Central memory CD4-positive, alpha-beta T cell (primary cell): ENCODE results near the gene SPEF1.
A peak's percentile ranks its signal among the peaks of the same experiment; 100 is the strongest.
"Not testable (repeated sequence)": the region's sequence is repeated elsewhere in the genome, so short reads cannot be mapped to it uniquely, and the experiment has no call there.

Experiments used
- DNase-seq: peaks from one replicate; pipeline ENCODE4 v3.0.0; 2022

SPEF1 gene

GRCh38 chr20:3808544-3808943 lies 27.3 kb upstream of the SPEF1 start:
- no peak for DNase-seq

GRCh38 chr20:3804781-3805180 lies 23.5 kb upstream of the SPEF1 start:
- DNase-seq: no peak

GRCh38 chr20:3804254-3804751 lies 23.1 kb upstream of the SPEF1 start:
- no peak for DNase-seq

GRCh38 chr20:3803854-3804253 lies 22.6 kb upstream of the SPEF1 start:
- DNase-seq: no peak

- no peak for DNase-seq
These were observed 22.0 kb upstream of the SPEF1 start for GRCh38 chr20:3803289-3803688.

- no peak for DNase-seq
These were observed 21.4 kb upstream of the SPEF1 start for GRCh38 chr20:3802524-3803239.

- no peak for DNase-seq
These were observed 20.6 kb upstream of the SPEF1 start for GRCh38 chr20:3801846-3802245.

GRCh38 chr20:3801299-3801698 lies 20.1 kb upstream of the SPEF1 start:
- DNase-seq: no peak

- no peak for DNase-seq
These were observed 19.6 kb upstream of the SPEF1 start for GRCh38 chr20:3800878-3801260.

GRCh38 chr20:3800256-3800877 lies 19.1 kb upstream of the SPEF1 start:
- DNase-seq: no peak

GRCh38 chr20:3798908-3799248 lies 17.6 kb upstream of the SPEF1 start:
- no peak for DNase-seq

- DNase-seq: no peak
These were observed 17.1 kb upstream of the SPEF1 start for GRCh38 chr20:3798373-3798768.

GRCh38 chr20:3797592-3798372 lies 16.5 kb upstream of the SPEF1 start:
- peak; percentile 59 for DNase-seq

GRCh38 chr20:3797226-3797545 lies 15.9 kb upstream of the SPEF1 start:
- DNase-seq: no peak

- no peak for DNase-seq
These were observed 15.4 kb upstream of the SPEF1 start for GRCh38 chr20:3796477-3797225.

- peak; percentile 79 for DNase-seq
These were observed 14.5 kb upstream of the SPEF1 start, which contains the start of gene CDC25B for GRCh38 chr20:3795511-3796468. TSS of gene CDC25B (plus strand) at chr20:3796310. CDS start at chr20:3796532, 222 bp downstream.

- no peak for DNase-seq
These were observed 13.6 kb upstream of the SPEF1 start for GRCh38 chr20:3794701-3795420.

- not testable (repeated sequence) for DNase-seq
These were observed 12.9 kb upstream of the SPEF1 start for GRCh38 chr20:3794168-3794567.

- not testable (repeated sequence) for DNase-seq
These were observed 8.0 kb upstream of the SPEF1 start for GRCh38 chr20:3789201-3789600.

GRCh38 chr20:3788685-3789155 lies 7.5 kb upstream of the SPEF1 start:
- DNase-seq: no peak
